DOHH2 (cell line): Measurements from ENCODE around the gene MCOLN1.

Experiments used
- H3F3A ChIP-seq: fragments of 200-600 bp; sonication (generic), shearing (Covaris generic); 2 replicates; pipeline ENCODE4 v1.6.0; 2016; ENCODE audit warnings: antibody characterized with exemption, mild to moderate bottlenecking; ENCODE audit not compliant: control insufficient read depth, insufficient read depth
- H3K27ac ChIP-seq: fragments of 200-600 bp; sonication (generic); 2 replicates; pipeline ENCODE4 v1.5.1; 2014; ENCODE audit warnings: low read depth, mild to moderate bottlenecking, low read length, moderate library complexity
- H3K27me3 ChIP-seq: fragments of 200-600 bp; sonication (generic); 2 replicates; pipeline ENCODE4 v1.6.1; 2014; ENCODE audit warnings: mild to moderate bottlenecking, low read length, mixed read lengths; ENCODE audit not compliant: control insufficient read depth
- H3K36me3 ChIP-seq: fragments of 200-600 bp; sonication (generic); 2 replicates; pipeline ENCODE4 v1.6.1; 2014; ENCODE audit warnings: mild to moderate bottlenecking, low read length, moderate library complexity, mixed read lengths; ENCODE audit not compliant: control insufficient read depth
- H3K4me1 ChIP-seq: fragments of 200-600 bp; sonication (generic); 2 replicates; pipeline ENCODE4 v1.6.1; 2014; ENCODE audit warnings: mild to moderate bottlenecking, low read length, mixed read lengths; ENCODE audit not compliant: control insufficient read depth
- H3K4me2 ChIP-seq: fragments of 200-600 bp; sonication (generic); 2 replicates; pipeline ENCODE4 v1.6.0; 2014; ENCODE audit warnings: mild to moderate bottlenecking, low read length, moderate library complexity
- H3K4me3 ChIP-seq: fragments of 200-600 bp; sonication (generic); 2 replicates; pipeline ENCODE4 v1.5.1; 2014; ENCODE audit warnings: mild to moderate bottlenecking, low read length, mixed read lengths
- H3K79me2 ChIP-seq: fragments of 200-600 bp; sonication (generic); 2 replicates; pipeline ENCODE4 v1.6.1; 2014; ENCODE audit warnings: mild to moderate bottlenecking, low read length, mixed read lengths; ENCODE audit not compliant: control insufficient read depth
- H3K9me2 ChIP-seq: fragments of 200-600 bp; sonication (generic); replicated peaks from 2 replicates; pipeline ENCODE4 v1.6.1; 2014; ENCODE audit warnings: mild to moderate bottlenecking, low read length, mixed read lengths; ENCODE audit not compliant: control insufficient read depth
- H3K9me3 ChIP-seq: fragments of 200-600 bp; sonication (generic); 2 replicates; pipeline ENCODE4 v1.6.1; 2014; ENCODE audit warnings: antibody characterized with exemption, low read length, mixed read lengths; ENCODE audit not compliant: control insufficient read depth, insufficient read depth
- H4K20me1 ChIP-seq: fragments of 200-600 bp; sonication (generic); 2 replicates; pipeline ENCODE4 v1.6.0; 2014; ENCODE audit warnings: low read depth, mild to moderate bottlenecking, antibody characterized with exemption, low read length, moderate library complexity; ENCODE audit not compliant: control insufficient read depth, insufficient read depth
- EZH2phosphoT487 ChIP-seq: fragments of 200-600 bp; sonication (generic); IDR thresholded peaks from 2 replicates; pipeline ENCODE4 v1.6.1; 2017; ENCODE audit warnings: borderline replicate concordance, mild to moderate bottlenecking, antibody characterized with exemption, low read length, moderate library complexity, mixed read lengths
- TF ChIP-seq, protein P1 (sequence below): fragments of 200-600 bp; sonication (generic); IDR thresholded peaks from one replicate; pipeline ENCODE4 v1.5.1; 2014; ENCODE audit warnings: antibody characterized with exemption, mild to moderate bottlenecking, low read depth, low read length; ENCODE audit not compliant: poor library complexity, severe bottlenecking

Gene MCOLN1

GRCh38 chr19:7541475-7541824 lies 19.0 kb downstream of the MCOLN1 start:
- H3K4me2 ChIP-seq = no peak overlapping the region
- peaks cover 23% of the 10 kb centered on the region for H3K36me3 ChIP-seq
- no peak overlapping the region for H3K4me3 ChIP-seq
- TF ChIP-seq, protein P1, sequence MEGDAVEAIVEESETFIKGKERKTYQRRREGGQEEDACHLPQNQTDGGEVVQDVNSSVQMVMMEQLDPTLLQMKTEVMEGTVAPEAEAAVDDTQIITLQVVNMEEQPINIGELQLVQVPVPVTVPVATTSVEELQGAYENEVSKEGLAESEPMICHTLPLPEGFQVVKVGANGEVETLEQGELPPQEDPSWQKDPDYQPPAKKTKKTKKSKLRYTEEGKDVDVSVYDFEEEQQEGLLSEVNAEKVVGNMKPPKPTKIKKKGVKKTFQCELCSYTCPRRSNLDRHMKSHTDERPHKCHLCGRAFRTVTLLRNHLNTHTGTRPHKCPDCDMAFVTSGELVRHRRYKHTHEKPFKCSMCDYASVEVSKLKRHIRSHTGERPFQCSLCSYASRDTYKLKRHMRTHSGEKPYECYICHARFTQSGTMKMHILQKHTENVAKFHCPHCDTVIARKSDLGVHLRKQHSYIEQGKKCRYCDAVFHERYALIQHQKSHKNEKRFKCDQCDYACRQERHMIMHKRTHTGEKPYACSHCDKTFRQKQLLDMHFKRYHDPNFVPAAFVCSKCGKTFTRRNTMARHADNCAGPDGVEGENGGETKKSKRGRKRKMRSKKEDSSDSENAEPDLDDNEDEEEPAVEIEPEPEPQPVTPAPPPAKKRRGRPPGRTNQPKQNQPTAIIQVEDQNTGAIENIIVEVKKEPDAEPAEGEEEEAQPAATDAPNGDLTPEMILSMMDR = no peak
- no peak for TF ChIP-seq EZH2phosphoT487
- H3F3A ChIP-seq = peaks cover 5% of the 10 kb centered on the region; the same call in 1 of the 2 replicates
- H3K27me3 ChIP-seq = no peaks in the 10 kb centered on the region
- H3K9me2 ChIP-seq = no peaks in the 10 kb centered on the region
- H4K20me1 ChIP-seq = no peaks in the 10 kb centered on the region
- H3K4me1 ChIP-seq = peaks cover 2% of the 10 kb centered on the region
- no peaks in the 10 kb centered on the region for H3K9me3 ChIP-seq
- H3K27ac ChIP-seq = no peak overlapping the region
- no peaks in the 10 kb centered on the region for H3K79me2 ChIP-seq

- Histone ChIP-seq H3K36me3 (peaks cover 23% of the 10 kb centered on the region), H4K20me1 (no peaks in the 10 kb centered on the region), H3K27me3 (no peaks in the 10 kb centered on the region), H3K4me1 (no peaks in the 10 kb centered on the region), H3K79me2 (no peaks in the 10 kb centered on the region), H3K4me3 (no peak overlapping the region), H3K9me3 (no peaks in the 10 kb centered on the region), H3K4me2 (no peak overlapping the region), H3F3A (peaks cover 5% of the 10 kb centered on the region; the same call in 1 of the 2 replicates), H3K9me2 (no peaks in the 10 kb centered on the region), H3K27ac (no peak overlapping the region)
- TF ChIP-seq, protein P1 = no peak
- no peak for TF ChIP-seq EZH2phosphoT487
Observed at GRCh38 chr19:7541828-7542443, 19.5 kb downstream of the MCOLN1 start.

DNA sequence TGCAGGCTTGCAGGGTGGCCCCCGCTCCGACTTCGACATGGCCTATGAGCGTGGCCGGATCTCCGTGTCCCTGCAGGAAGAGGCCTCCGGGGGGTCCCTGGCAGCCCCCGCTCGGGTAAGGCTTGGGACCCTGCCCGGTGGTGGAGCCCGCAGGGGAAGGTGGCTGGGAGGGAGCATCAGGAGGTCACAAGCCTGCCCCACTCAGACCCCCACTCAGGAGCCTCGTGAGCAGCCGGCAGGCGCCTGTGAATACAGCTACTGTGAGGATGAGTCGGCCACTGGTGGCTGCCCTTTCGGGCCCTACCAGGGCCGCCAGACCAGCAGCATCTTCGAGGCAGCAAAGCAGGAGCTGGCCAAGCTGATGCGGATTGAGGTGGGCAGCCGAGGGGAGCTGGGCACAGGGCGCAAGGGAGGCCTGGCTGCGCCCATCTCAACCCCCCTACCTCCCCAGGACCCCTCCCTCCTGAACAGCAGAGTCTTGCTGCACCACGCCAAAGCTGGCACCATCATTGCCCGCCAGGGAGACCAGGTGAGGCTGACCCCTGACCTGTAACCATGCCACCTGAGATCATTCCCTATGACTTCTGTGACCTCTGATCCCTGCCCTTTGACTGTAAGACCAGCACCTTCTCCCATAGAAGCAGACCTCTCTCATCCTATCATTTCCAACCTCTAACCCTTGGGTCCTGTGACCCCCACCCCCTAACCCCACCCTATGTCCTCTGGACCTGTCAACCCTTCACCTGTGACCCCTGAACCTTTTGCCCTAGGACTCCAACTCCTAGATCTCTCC lies 20.3 kb downstream of the MCOLN1 start:
- TF ChIP-seq EZH2phosphoT487 = no peak
- TF ChIP-seq, protein P1 = no peak
- H4K20me1 ChIP-seq = no peaks in the 10 kb centered on the region
- peaks cover 19% of the 10 kb centered on the region for H3K36me3 ChIP-seq

More for the DNA sequence above, 20.3 kb downstream of the MCOLN1 start:
- no peaks in the 10 kb centered on the region for H3K9me2 ChIP-seq
- H3K4me2 ChIP-seq = no peak overlapping the region
- no peak overlapping the region for H3K4me3 ChIP-seq
- 0 out of 2 replicates have a peak, but pooled peaks cover 2% of the 10 kb centered on the region for H3F3A ChIP-seq
- H3K79me2 ChIP-seq = no peaks in the 10 kb centered on the region
- no peaks in the 10 kb centered on the region for H3K27me3 ChIP-seq
- no peak overlapping the region for H3K27ac ChIP-seq
- H3K9me3 ChIP-seq = no peaks in the 10 kb centered on the region
- H3K4me1 ChIP-seq = no peaks in the 10 kb centered on the region
